ENCODE results near the gene TMEM54.

The TMEM54 gene

DNA sequence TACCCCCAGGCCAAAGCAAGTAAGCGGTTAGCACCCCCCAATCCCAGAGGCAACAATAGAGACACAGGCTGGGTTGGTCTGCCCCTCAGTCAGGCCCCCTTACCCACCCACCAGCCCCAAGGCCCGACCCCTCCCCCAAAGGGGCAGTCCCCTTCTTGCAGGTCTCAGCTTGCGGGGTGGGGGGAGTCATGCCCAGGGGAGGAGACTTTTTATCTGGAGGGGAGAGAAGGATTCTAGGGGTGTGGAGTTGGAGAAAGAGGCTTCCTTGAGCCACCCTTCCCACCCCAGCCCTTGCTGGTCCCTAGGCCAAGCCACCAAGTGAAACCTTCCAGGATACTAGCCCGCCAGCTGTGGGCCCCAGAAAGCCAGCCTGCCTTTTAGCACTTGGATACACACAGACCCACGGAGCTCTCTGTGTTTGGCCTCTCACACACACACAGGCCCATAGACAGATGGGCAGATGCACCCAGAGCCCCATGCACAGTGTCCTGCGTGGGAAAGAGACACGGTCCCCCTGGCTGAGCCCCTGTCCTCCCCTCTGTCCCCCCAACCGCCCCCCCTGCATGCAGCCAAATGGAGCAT is 7.1 kb downstream of the TMEM54 start:
- FAIRE-seq = no peak

DNA sequence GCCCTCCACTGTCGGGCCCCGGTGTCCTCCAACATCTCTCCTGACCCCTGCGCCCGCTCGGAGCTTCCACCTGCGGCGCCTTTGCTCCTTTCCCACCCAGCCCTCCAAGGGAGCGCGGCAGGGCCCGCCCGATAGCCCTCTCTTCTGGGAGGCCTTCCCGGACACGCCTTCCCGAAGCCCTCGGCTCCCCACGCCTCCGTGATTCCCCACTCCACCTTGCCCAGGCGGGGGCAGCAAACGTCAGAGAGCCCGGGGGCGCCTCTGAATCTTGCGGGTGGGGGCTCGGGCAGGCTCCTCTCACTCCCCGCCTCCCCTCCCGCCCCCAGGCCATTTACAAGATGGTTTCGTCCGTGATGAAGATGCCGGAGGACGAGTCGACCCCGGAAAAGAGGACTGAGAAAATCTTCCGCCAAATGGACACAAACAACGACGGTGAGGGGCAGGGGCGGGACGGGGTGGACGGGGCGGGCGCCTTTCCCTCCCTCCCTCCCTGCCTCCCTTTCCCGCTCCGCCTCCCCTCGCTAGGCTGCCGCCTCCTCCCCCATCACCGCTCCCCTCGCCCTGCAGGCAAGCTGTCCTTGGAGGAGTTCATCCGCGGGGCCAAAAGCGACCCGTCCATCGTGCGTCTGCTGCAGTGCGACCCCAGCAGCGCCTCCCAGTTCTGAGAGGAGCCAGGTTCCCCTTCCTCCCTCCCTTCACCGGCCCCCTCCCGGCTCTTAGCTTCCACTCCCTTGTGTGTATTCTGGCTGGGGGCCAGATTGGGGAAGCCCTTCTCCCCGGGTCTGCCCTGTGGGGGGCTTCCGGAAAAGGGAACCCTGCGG is 7.8 kb downstream of the TMEM54 start:
- FAIRE-seq = no peak

DNA sequence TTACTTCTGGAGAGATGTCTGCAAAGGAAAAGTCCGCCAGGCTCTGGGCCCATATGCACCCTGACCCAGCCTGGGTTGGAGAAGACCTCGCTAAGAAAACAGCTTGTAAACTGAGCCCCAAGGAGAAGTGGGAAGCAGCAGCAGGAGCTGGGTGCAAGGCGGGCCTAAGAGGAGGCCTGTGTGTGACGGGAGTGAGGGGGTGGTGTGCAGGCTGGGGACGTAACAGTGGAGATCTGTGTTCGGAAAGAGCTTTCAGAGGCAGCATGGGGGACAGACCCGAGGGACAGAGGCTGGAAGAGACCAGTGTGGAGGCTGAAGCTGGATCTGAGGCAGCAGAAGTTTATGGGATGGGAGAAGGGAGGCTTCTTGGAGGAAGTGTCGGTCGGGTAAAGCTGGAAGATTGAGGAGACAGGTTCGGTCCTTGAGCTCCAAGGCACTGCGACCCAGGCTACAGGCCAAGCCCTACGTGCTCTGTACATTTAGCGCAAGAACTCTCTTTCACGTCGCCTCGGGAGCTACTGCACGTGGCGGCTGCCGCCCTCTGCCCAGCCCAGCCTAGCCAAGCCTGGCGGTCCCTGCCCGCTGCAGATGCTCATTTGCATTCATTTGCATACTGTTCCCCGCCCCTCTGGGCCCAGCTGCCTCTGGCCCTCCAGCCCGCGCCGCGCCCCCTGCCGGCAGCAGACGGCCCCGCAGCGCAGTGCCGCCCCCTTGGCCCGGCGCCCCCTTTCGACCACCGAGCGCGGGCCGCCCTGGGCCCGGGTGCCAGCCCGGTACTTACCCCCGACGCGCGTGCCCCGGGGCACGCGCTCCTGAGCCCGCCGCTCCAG is 8.6 kb downstream of the TMEM54 start:
- no peak for FAIRE-seq

DNA sequence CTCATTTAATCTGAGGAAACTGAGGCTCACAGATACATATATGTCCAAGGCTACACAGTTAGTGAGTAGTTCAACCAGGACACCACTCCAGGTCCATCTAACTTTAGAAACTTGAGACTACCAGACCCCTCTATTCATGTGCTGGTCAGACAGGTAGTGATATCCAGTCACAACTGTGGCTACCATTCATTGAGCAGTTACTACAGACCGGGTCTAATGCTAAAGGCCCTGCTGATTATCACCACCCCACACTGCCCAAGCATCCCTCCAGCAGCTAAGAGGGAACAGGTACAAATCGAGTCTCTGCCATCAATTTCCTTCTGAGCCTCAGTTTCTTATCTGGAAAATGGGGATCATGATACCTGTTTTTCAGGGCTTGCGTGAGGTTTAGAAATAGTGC is 9.6 kb downstream of the TMEM54 start:
- FAIRE-seq = no peak

DNA sequence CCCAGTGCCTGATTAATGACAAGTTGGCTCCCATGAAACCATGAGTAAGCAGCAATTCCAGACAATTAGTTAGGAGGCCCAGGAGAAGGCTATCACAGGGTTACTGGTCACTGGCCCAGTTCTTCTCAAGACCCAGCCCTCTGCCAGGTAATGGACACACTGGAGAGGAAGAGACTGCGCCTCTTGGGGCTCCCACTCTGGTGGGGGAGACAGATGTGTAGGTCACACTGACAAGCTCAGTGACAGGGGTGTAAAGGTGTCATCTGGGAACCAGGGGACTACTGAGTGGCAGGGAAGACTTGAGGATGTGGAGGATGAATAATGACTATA is 10.0 kb downstream of the TMEM54 start:
- no peak for FAIRE-seq

DNA sequence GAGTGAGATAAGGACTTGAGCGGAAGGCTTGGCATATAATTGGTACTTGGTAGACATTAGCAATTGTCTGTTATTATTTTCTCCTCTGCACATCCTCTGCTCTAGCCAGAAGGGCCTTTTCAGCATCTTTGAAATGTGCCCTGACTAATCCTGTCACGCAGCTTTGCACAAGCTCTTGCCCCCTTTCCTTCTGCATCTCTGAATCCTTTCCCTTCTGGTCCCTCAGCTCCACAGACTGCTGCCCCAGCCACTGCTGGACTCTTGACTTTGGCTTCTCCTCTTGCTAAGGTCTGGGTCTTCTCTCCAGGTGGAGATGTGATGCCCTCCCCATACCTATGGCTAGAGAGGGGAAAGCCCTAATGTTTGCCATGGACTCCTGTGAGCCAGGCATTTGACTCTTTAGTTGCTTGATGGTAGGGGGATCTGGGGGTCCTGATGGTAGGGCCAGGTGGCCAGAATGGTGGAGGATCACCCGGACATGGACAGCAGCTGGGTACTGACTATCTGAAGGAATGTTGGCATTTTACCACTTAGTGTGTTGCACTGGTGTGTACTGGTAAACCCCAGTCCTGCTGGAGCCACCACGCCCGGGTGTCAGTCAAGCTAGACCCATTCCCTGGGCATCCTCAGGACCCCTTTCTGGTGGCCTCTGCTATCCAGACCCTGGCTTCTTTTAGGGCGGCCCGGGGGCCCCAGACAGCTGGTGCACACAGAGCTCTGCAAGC is 10.5 kb downstream of the TMEM54 start:
- FAIRE-seq = no peak

DNA sequence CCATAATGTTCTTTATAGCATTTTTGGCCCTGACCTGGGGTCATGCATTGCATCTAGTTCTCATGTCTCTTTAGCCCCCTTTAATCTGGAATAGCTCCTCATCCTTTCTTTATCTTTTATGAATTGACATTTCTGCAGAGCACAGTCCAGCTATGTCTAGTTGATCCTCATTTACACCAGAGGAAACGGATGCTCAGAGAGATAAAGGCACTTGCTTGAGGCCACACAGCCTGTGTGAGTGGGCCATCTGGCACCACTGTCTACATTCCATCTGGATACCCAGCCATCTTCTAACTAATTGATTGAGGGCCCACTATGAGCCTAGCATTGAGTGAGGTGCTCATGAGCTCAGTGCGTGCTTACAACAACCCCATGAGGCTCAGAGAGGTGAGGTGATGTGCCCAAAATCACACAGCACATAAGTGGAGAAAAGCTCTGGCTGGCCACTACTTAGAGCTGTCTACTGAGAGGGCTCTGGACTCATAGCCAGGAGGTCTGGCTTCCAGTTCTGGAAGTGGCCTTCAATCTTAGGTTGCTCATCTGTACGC is 11.4 kb downstream of the TMEM54 start:
- FAIRE-seq = no peak

DNA sequence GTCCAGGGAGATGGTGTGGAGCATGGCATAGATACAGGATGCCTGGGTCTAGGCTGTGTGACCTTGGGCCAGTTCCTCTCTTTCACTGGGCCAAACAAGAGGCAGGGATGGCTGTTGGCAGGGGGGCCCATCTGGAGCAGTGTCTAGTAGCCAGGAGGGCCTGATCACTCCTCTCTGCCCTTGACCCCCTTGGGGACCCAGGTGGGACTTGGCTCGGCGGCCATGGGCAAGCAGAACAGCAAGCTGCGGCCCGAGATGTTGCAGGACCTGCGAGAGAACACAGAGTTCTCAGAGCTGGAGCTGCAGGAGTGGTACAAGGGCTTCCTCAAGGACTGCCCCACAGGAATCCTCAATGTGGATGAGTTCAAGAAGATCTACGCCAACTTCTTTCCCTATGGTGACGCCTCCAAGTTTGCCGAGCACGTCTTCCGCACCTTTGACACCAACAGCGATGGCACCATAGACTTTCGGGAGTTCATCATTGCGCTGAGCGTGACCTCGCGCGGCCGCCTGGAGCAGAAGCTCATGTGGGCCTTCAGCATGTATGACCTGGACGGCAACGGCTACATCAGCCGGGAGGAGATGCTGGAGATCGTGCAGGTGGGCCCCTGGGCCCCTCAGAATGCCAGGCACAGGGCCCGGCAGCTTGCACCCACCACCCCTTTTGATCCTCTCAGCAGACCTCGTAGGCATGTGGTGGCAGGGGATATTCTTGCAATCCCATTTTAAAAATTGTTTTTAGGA is 12.3 kb downstream of the TMEM54 start:
- FAIRE-seq = no peak

DNA sequence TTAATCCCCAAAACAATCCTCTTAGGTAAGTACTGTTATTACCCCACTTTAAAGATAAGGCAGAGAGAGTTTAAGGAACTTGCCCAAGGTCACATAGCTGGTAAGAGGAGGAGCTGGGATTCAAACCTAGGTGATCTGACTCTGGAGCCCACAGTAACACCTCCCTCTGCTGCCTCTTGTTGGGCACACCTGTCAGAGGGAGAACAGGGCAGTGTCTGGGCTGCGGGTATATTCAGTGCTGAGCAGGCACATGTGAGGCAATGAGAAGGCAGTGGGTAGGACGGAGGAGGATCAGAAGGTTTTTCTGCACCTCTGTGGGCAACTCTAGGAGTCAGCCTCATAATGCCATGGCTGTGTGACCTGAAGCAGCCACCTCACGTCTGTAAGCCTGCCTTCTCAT is 13.1 kb downstream of the TMEM54 start:
- no peak for FAIRE-seq

DNA sequence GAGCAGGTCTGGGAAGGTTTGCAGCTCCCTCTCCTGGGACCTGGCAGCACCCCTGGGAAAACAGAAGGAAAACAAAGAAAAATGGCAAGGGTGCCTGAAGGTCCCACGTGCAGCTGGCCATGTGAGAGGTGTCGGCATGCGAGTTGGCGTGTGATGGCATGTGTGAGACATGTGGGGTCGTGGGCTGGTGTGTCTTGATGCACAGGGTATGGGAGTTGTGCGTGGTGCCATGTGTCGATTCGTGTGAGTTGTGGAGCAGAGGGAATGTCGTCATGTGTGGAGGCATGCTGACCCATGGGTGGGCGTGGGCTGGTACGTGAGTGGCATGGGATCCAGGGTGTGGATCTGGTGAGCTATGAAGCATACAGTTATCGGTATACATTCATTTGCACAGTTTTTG is 13.6 kb downstream of the TMEM54 start:
- no peak for FAIRE-seq

DNA sequence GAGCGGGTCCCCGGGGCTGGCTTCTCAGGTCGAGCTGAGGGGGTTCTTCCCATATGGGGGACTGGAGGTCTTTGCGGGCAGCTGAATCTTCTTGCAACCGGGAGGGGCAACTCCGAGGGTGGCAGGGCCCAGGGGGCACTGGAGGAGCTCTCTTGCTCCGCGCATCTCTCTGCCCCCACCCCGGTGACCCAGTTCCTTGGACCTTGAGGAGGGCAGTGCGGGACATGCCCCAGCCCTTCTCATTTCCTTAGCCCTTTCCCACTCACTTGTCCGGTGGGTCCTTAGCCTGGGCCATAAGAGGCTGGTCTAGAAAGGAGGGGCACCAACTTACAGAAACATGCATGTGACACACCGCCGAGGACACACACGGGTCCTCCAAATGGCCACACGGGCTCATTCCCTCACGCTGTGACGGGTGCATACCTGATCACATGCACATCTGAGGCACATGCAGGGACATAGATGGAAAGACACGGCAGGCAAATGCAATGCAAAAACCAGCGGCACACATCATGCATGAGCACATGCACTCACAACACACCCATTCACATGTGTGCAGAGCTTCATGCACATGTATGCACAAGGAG is 14.3 kb downstream of the TMEM54 start:
- no peak for FAIRE-seq

DNA sequence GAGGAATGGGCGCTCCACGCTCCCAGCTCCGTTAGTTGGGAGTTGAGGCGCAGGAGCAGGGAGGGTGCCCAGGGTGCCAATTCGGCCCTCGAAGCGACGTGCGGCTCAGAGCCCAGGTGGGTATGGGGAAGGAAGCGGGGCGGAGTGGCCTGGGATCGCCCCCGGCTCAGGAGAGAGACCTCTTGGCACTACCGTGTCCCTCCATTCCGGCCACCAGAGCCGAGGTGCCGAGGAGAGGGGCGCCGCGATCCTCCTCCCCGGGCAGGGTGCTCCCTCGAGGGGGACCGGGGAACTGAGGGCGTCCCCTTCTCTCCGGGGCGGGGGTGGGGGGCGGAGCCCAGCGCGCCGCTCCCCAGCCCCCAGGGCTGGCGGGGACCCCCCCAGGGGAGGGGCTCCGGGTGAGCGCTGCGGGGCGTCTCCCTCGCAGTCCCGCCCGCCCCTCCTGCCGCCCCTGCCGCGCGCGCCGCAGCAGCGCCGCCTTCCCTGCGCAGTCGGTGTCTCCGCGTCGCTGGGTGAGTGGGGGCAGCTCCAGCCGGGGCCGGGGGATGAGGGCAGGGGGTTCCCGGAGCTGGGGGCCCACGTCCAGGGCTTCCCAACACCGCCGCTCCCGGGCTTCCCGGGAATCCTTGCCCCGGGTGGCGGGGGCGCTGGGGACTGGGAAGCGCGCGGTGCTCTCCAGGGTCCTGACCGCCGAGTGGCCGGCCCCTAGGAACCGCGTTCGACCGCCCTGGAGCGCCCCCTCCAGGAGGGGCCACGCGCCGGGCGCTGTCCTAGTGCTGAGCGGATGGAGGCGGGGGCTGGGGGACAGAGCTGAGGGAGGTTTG is 15.0 kb downstream of the TMEM54 start, which contains the start of gene HPCA:
TSS of gene HPCA (plus strand) at position 488 of the 824 bp plus-strand sequence. CDS start 2,408 bp downstream, outside the sequence.
- no peak for FAIRE-seq

DNA sequence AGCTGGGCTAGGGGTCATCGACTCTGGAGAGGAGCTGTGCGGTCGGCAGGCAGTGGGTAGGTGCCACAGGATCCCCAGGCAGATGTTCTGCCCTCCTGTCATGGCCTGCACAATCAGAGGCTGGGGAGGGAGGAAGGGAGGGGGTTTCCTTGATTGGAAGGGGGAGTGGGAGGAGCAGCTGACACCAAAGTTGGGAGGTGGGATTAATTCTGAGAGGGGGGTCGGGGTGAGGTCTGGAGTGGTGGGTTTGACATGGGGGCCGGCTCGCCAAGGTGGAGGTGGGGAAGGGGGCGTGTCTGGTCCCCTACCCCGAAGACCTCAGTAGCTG is 15.5 kb downstream of the TMEM54 start:
- no peak for FAIRE-seq

DNA sequence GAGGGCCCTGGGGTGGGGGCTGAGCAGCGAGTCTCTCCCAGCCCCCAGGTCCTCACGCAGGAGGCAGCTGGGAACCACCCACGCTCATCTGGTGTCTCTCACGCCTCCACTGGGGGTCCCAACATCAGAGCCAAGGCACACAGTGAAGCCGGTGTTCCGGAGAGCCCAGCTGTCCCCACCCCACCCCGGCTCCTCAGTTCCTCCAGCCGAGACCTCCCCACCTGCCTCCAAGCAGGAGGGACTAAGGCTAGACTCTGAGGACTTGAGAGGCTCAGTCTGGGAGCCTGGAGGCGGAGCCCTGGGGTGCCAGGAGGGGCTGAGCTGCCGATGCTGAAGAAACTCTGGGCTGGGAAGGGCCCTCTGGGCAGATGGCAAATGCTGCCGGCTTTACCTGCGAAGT is 16.5 kb downstream of the TMEM54 start:
- no peak for FAIRE-seq

DNA sequence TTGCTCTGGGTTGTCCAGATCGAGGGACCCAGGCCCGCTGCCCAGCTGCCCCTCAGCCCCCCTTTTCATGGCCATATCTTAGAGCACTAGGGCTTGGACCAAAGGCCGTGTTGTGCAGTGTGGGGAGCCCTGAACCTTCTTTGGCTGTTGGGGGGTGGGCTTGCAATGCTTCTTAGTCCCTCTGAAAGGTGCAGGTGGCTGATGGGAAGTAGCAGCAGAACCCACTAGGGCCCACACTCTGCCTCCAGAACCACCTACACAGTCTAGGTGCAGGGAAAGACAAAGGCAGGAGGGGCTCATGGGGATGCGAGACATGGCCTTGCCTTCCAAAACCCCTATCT is 17.2 kb downstream of the TMEM54 start:
- no peak for FAIRE-seq

DNA sequence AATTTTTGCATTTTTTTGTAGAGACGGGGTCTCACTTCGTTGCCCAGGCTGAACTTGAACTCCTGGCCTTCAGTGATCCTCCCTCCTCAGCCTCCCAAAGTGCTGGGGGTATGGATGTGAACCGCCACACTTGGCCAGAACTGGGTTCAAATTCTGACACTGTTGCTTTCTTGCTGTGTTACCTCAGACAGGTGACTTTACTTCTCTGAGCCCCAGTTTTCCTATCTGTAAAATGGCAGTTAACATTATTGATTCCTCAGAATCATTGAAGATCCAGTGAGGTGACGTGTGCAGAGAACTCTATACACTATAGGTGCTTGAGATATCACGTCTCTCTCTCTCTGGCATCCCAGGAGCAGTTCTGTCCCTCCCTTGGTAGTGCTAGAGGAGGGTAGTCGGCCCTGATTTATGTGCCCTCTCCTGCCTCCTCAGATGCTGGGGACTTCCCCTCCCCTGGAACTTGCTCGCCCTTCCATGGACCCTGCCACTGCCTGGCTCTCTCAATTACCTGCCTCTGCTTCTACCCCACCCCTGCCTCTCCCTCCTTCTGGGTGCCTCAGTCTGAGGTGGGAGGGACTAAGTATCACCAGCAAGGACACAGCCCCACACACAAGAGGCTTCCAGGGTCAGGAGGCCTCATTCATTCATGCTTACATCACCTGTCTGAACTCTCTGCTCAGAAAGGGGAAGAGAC is 17.7 kb downstream of the TMEM54 start:
- no peak for FAIRE-seq

DNA sequence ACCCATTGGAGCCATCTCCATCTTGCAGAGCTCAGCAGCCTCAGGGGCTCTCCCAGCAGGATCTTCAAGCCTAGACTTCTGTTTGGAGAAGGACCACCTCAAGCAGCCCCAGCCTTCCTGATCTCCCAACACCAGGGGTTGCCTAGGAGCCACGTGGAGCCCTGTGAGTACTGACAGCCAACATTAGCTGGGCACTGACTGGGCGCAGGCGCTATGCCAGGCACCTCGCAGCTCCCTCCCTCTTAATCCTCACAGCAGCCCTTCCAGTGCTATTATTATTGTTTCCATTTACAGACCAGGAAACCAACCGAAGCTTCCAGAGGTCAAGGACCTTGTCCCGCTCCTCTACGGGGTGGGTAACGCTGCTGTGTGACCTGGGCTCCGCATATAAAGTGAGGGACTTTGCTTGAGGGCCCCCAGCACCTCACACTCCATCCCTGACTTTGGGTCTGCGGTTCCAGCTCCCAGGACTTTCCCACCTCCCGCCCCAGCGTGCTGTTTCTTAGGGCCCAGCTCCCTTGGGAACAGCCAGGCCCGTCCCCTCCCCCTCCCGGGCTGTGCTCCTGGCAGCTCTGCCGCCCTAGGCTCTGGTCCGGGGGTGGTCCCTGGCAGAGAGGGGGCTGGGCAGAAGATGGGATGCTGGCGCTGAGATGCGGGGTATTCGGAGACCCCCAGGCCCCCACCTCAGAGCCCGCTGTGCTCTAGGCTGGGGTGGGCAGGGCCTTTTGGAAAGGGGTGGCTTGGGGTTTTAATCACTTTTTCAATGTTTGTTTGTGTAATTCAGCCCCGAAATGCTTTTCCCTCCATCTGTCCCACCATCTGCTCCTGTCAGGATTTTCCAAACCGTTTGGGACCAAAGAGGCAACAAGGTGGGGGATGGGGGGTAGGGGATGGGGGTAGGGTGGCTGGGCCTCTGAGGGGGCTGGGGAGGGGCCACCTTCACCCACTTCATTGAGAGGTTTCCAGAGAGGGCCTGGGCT is 19.0 kb downstream of the TMEM54 start:
- no peak for FAIRE-seq

DNA sequence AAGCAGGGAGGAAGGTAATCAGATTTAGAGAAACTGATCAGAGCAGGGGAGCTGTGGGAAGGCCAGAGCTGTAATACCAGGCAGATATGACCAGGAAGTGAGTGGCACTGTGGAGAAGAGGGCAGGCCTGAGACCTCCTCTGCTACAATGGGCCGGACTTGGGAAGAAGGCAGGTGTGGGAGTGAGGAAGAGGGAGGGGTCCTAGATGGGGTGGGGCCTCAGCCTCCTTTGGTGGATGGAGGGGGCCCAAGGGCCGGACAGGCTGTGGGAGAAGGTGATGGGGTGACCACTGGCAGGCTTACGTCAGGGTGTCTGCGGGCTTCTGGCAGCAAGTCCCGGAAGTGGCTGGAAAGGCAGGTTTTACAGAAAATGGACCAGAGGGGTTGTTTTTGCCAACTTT is 19.9 kb downstream of the TMEM54 start:
- no peak for FAIRE-seq

DNA sequence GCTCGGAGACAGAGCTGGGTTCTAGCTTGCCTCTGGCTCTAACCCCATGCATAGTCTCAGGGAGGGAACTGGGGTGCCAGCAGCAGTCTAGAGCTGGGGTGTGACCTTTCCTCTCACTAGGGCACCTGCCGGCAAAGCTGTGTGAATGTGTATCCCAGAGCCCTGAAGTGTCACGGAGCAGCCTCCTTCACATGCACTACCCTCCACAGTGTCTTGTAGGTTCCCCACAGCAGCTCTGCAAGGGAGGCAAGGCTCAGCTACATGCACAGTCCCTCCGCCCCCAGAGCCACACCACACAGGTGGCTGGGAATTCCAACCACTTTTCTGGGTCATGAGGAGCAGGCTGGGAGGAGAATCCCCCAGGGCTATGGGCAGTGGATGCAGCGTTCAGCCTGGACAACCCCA is 22.6 kb downstream of the TMEM54 start:
- no peak for FAIRE-seq
